Right forelimb (tissue), 1 donor: ENCODE results near the gene NDUFA13.
A peak's percentile ranks its signal among the peaks of the same experiment; 100 is the strongest.

ENCODE experiments used
- DNase-seq: peaks from one replicate; pipeline ENCODE4 v3.0.0-alpha.2; 2018

NDUFA13 gene

DNA sequence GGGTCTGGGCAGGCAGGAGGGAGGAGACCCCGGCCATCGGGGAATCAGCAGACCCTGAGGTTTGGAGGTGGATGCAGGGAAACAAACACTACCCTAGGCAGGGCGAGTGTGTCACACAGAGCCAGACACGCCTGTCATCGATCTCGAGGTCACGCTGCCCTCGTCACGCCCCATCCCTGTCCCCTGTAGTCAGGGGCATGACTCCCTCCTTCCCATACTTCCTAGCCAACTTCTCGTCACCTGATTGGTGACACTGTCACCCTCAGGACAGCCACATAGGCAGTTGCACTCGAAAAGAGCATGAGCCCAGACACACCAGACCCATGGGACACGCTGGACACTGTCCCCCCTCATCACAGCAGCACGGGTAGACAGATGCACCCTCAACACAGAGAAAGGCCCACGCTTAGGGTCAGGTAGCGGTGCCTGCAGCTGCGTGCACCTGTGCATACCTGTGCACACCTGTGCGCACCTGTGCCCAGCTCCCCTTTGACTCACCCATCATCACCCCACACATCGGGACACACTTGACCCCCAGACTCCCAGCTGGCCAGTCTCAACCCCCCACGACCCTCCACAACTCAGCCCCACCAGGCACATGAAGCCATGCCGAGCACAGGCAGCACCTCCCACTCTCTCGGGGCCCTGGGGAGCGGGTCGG lies 33.9 kb downstream of the NDUFA13 start:
- no peak for DNase-seq

DNA sequence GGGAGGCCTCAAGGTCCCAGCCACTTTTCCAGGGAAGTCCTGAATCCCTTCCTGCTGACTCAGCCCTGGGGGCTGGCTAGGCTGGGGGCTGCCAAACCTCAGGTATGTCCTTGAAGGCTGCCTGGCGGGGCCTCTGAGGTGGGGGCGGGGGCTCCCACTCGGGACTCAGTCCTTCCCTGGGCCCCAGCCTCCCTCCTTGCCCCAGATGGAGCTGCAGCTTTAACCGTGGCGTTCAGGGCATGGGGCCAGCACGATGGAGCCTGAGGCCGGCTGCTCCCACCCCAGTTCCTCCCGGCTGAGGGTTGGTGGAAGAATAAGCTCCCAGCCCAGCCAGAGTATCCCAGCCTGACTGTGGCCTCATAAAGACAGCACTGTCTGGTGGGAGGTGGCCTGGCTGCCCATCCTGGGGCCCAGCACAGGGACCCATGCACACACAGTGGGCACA lies 34.5 kb downstream of the NDUFA13 start:
- DNase-seq: peak; percentile 78

DNA sequence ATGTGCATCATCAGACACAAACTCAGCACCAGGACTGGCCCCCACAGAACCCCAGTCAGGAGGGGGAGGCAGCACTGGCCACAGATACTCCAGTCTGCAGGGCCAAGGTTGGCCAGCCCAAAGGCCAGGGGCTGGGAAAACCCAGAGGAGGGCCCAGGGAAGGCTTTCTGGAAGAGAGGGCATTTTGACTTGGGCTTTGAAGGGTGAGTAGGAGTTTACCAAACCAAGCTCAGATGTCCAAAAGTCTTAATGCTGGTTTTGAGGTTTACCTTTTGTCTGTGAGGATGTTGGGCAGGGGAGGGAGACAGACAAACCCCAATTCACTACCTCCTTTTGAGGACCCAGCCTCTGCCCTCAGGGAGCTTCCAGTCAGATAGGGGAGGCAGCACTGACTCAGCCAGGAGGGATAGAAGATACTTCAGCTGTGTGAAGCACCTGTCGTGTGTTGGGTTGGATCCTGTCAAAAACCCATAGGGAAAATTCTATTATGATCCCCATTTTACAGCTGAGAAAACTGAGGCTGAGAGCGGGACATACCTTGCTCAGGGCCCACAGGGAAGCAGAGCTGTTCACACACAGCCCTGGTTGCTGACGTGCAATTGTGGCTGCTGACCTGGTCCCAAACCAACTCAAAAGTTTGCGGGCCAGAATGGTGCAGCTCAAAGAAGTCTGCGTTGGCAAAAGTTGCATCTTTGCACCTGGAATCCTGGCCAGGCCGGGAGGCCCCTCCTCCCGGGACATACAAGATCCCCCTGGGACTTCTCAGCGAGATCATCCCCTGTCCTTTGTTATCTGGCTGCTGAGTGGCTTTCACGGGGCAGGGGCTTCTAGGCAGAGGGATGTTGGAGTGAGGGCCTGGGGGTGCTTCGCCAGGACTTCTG lies 35.2 kb downstream of the NDUFA13 start:
- no peak for DNase-seq

DNA sequence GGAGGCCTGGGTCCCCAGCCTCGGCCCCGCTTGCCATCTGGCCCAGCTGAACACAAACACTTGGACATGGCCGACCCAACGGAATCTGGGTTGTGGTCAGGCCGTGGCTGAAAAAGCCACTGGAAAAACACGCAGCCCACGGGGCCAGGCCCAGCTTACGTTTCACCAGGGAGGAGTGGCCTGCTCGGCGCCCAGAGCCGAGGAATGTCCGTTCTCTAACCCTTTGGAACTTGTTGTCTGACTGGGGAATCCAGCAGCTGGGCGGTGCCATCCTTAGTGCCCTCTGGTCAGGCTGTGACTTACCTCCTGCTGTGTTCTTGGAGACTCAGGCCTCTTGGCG lies 35.8 kb downstream of the NDUFA13 start:
- DNase-seq: no peak

DNA sequence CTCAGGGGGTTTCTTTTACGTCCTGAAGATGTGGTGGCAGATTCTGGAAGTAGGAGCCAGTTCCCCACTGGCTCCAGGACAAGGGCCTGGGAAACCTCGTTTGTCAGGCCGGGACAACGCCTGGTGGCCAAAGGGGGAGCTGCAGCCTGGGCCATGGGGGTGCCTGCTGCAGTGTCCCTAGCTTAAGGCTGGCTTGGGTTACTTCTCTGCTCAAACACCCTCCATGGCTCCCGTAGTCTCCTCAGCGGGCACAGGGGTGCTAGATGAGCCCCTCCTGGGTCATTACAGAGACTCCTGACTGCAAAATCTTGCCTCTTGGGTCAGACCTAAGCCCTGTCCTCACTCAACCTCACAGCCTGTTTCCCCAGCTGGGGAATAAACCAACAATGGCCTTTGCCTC lies 36.8 kb downstream of the NDUFA13 start:
- no peak for DNase-seq

DNA sequence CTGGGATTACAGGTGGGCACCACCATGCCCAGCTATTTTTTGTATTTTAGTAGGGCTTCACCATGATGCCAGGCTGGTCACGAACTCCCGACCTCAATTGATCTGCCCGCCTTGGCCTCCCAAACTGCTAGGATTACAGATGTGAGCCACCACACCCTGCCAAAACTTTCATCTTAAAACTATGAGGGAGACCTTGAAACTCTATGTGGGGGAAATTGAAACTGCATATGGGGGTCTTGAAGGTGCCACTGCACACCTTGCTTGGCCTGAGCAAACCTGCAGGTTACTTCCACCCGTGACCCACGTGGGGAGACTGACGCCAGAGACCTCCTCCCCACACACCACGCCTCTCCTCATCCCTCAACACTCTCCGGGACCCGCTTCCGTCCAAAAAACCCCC lies 37.6 kb downstream of the NDUFA13 start:
- DNase-seq: no peak

DNA sequence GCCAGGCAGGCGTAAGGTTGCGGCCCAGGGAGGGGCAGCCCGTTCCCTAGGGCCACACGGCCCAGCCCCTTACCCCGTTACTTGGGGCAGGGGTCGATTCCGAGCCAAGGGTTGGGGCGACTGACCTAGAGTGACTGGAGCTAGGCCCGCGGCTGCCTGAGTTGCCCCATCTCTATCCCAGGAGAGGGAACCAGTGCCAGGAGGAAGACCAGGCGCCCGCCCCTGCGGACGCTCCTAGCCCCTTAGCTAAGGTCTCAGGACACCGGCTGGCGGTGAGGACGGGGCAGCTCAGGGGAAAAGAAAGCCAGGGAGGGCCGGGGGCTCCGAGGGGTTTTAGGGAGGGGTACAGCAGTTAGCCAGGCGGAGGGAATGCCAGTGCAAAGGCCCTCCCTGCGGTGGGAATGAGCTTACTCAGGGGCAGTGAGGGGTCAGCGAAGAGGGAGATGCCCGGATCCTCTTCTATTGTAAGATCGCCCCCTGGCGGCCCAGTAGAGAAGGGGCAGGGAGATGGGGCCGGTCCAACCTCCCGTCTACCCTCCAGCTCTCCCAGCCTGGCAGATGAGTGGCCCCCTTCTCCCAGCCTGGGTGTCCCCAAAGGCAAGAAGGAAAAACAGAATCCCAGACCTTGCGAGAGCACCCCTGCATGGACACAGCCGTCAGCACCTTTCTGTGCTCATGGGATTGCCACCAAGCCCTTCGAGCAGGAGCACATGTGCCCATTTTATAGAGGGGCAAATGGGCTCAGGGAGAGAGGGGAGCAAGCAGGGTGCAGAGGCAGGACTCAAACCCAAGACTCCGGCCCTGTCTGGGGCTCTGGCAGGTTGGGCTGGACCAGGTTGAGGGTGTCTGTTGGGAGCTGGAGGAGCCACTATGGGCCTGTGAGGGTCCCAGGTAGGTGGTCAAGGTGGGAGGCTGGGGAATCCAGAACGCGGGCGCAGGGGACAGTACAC lies 38.3 kb downstream of the NDUFA13 start:
- no peak for DNase-seq

DNA sequence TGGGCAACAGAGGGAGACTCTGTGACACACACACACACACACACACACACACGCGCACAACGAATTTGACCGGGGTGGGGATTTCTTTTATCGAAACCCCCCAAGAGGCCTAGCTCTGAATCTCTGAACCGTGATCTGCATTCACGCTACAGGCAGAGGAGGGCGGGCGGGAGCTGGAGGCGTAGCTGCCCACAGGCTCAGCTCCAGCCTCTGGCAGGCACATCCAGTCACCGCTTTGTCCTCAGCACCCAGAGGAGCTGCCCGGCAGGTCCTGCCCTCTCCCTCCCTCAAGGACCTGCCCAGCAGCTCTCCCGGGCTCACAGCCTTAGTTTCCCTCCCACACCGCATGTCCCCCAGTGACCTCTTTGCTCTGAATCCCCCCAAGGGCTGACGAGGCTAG lies 42.0 kb downstream of the NDUFA13 start:
- no peak for DNase-seq

DNA sequence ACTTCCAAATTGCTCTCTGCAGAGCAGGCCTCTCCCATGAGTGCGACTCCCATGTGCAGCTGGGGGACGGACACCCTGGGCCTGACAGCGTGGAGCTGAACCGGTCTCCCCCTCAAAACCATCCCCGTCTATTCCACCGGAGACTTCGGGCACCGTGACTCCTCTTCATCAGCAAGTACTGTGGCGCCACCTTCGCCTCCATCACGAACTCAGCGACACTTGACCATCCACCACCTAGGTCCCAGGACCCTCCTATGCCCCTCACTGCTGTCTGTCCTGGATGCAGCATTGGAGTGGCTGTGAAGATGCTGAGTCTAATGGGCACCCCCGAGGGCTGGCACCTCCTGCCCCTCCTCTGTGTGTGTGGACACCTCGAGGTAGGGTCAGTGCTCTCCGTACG lies 42.6 kb downstream of the NDUFA13 start:
- no peak for DNase-seq

DNA sequence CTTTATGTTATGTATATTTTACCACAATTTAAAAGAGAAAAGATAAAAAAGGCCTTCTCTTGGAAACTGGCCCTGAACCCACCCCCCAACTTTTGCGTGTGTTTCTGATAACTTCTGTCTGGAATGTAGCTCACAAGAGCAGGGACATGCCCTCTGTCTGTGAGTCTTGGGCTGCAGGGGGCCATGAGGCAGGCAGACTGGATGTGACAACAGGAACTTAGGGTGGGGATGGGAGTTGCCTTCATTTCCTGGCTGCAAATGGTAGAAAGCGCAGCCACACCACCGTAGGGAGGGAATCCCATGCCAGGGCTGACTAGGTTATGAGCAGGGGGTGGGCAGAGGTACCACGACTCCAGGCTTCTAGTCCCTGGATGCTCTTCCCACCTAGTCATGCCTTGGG lies 43.9 kb downstream of the NDUFA13 start:
- no peak for DNase-seq

DNA sequence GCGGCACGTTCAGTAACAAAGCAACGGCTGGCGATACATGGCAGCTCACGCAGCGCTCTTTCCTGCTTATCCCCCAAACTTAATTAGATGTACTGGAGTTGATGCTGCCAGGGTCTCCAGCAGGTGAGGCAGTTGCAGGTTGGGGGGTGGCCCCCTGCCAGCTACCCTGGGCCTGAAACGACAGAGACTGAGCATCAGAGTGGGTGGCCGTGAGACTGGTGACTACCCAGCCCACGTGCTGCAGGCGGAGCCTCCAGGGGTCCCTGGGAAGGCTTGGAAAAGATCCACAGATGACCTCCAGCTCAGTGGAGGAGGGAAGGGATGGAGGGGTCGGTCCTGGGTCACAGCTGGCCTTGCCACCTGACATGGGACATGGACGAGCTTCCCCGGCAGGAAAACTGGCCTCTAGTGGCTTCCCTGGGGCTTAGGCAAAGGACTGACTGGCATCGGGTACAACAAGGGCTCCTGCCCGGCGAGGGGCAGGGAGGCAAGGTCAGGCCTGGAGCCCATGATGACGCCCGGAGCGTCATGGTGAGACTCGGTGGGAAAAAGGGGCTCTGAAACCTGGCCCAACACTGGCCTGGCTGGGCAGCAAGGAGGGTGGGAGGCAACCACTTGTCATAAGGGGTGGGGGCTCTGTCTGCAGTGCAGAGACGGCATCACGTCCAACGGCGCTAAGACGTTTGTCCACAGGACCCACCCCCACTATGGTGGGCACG lies 46.1 kb downstream of the NDUFA13 start:
- DNase-seq: no peak

DNA sequence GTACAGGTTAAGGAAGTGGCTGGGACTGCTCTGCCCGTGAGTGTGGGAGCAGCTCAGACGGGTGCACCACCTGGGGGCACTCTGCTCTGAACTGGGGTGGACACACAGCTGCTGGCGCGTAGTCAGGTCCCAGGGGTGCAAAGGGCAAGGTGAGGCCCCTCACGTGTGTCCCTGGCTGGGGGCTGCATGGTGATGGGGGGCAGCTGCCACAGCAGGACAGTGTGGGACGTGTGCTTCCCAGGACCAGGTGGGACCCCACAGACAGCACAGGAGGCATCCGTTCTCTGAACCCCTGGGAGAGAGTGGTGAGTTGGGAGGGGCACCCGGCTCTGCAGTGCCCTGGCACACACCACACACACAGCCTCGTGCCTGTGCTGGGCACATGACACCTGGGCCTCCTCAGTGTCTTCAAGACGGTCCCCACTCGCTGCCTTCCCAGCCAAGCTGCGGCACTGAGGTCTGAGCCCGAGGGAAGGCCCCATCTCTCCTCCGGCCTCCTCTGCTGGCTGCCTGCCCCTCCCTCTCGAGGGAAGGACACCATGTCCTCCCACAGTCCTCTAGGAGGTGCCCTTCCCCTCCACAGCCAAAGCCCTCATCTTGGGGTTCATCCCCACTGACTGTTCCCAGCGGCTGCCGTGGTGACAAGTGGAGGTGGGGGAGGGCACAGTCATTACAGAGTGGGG lies 46.8 kb downstream of the NDUFA13 start:
- DNase-seq: no peak

DNA sequence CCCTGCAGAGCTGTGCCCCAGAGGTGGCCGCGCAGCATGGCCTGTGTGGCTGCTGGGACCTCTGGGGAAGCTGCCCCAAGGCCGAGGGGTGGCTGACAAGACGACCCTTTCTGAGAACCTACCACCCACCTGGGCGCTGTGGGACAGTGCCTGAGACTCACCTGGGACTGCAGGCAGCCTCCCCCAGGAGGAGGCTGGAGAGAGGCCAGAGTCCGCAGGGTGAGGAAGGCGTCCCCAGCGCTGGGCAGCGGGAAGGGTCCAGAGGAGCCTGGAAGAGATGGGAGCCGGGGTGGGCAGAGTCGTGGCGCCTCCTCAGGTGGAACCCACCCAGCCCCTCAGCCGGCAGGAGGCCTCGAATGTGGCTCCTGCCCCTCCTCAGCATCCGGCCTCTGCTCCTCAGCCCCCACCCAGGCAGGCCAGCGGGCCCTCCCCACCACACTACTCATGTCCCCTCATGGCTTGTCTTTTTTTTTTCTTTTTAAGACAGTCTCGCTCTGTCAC lies 47.4 kb downstream of the NDUFA13 start:
- DNase-seq: no peak

DNA sequence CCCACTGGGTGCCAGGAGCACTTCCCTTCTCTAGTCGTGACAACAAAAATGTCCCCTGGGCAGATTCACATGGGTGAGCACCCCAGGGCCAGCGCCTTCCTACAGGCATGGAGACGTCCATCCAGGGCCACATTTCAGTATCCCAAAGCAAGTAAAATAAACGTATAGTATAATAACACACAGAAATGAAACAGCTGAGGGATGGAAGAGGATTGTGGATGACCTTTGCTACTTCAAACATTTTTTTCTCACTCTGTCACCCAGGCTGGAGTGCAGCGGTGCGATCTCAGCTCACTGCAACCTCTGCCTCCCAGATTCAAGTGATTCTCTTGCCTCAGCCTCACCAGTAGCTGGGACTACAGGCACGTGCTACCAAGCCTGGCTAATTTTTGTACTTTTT lies 50.3 kb downstream of the NDUFA13 start:
- no peak for DNase-seq

DNA sequence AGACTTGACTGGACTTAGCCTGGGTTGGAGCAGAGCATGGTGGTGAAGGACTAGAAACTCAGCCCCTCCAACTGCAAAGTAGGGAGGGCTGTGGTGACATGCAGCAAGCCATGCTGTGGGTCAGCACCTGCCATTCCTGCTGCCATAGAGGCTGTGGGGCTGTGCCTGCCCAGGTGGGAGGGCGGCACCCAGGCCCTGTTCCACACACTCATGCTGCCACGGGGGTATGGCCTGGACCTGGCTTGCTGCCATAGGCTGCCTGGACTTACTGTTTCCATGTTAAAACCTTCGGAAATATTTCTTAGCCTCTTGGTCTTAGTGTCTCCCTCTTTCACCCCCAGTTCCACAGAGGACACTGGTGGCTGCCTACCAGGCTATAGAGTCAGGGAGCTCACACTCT lies 51.4 kb downstream of the NDUFA13 start:
- DNase-seq: no peak

DNA sequence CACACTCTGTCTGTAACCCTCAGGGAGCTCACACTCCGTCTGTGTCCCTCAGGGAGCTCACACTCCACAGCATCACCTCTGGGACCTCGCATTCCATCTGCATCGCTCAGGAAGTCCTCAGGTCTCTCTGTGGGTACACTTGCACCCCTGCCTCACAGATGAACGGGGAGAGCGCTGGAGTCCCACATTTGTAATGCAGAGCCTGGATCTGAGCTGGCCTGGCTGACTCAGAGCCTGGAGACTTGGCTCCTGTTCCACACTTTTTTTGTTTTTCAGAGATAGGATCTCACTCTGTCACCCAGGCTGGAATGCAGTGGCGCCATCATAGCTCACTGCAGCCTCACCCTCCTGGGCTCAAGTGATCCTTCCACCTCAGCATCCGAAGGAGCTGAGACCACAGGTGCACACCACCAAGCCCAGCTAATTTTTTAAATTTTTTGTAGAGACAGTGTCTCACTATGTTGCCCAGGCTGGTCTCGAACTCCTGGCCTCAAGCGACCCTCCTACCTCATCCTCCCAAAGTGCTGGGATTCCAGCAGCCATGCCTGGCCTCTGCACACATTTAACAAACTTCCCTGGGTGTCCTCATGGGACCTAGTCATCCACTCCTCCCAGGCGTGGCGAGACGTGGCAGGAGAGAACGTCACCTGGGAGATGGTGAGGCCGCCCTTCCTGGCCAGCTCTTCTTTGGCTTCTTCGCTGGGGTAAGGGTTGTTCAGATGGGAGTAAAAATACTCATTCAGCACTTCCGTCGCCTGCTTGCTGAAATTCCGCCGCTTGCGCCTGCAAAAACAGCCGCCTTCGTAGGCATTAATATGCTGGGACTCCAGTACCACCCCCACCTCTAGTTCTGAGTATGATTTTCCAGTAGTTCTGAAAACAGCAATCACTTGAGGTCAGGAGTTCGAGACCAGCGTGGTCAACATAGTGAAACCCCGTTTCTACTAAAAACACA lies 53.1 kb downstream of the NDUFA13 start:
- DNase-seq: no peak

DNA sequence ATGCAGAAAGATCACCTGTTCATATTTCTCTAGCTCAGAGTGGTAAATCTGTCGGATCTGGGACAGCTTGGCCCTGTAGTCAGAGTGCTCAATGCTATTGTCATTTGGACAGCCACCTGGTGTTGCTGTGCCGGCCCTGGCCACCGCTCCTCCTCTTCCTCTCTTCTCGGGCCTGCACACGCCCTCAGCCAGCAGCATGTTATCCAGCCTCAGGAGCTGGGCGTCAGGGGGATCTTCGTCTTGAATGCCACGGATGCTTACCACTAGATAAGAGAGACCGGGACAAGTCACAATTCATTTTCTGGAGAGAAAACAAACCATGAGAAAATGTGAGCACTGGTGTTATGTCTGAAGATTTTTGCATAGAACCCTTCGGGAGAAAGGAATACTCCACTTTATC lies 54.5 kb downstream of the NDUFA13 start:
- no peak for DNase-seq

DNA sequence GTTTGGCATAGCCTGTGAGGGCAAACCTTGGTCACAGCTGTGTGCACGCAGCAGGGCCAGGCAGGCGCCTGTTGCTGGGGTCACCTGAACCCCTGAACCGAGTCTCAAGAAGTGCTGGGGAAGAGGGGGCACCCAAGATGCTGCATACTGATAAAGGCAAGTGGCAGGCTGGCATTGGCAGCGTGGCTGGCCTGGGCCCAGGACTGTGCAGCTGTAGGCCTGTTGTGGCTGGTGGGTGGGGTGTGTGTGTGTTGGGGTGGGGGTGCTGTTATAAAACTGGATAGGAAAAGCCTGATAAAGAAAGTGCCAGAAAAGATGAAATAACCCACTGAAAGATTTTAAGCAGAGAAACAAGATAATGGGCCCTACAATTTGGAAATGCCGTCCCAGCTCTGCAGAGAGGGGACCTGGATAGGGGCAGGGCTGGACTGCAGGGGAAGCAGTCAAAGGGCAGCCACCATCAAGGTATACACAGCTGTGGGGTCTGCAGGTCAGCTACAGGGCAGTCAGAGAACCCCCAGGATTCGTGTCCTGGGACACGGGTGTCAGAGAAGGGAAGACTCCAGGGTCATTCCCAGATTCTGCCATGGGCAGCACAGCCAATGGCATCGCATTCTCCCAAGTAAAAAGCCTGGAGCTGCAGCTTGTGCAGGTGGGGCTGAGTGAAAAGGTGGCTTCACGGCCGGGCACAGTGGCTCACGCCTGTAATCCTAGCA lies 55.2 kb downstream of the NDUFA13 start:
- DNase-seq: no peak

DNA sequence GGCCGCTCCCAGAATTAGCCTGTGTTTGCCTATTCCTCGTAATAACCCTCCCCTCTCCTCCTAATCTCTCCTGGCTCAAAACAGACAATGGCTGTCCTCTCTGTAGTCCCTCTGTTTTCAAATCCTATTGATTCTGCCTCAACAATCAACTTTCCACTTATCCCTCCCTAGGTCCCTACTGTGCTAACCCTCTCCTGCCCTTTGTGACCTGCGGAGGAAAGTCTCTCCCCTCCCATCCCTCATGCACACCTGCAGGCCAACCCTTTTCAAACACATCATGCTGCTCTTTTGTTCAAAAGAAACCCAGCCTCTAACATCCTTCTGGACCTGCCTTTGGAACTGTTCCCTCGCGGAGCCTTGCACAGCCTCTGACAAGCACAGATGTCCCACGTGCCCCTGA lies 59.4 kb downstream of the NDUFA13 start:
- no peak for DNase-seq
